ENCODE measurements around the gene KRTAP3-1. TPM values are rescaled to one million over a fixed set of nuclear protein-coding genes. Genes with fewer than 3 reads are reported as not detected.

KRTAP3-1 gene
- total RNA-seq, 1 experiment from 2014 or later: not detected

DNA sequence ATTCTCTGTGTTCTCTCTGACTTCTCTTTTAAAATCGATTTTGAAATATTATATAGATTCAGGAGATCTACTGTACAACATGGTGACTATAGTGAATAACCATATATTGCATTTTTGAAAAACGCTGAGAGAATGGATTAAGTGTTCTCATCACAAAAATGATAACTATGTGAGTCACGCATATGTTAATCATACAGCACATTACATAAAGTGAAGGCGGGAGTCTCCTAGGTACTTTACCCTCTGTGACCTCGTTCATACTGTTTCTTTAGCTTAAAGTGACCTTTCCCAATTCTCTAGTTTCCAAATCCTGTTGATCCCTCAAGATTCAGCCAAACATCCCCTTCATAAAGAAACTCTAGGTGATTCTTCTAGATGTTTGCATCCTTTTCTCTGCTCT, 6.1 kb downstream of the KRTAP3-1 start:
- no peak overlapping the region for H2AK5ac ChIP-seq (ENCODE audit: insufficient read length, low read length)
- no peaks in the 10 kb centered on the region for H4K20me1 ChIP-seq (ENCODE audit: control insufficient read depth, insufficient read depth, insufficient read length)
- H3K18ac ChIP-seq (ENCODE audit: insufficient read length, low read depth, low read length): no peak overlapping the region
- H3K23me2 ChIP-seq (ENCODE audit: insufficient read length, low read depth, low read length, poor library complexity, severe bottlenecking): no peaks in the 10 kb centered on the region
- Mint-ChIP-seq H3K36me3 (ENCODE audit: insufficient read depth in 1 of 3, low read depth in 3 of 3) (no peaks in the 10 kb centered on the region), H3K27ac (no peak overlapping the region), H3K4me3 (no peak overlapping the region), H3K27me3 (ENCODE audit: low read depth) (no peaks in the 10 kb centered on the region), H3K9me3 (no peaks in the 10 kb centered on the region), H3K4me1 (peaks cover 4 to 6% of the 10 kb centered on the region in 2 experiments)
- no peak overlapping the region for H3K4ac ChIP-seq (ENCODE audit: low read depth, low read length)
- H3K27ac ChIP-seq (ENCODE audit: insufficient read length, low read depth, low read length): no peak overlapping the region
- TF ChIP-seq, protein P1, sequence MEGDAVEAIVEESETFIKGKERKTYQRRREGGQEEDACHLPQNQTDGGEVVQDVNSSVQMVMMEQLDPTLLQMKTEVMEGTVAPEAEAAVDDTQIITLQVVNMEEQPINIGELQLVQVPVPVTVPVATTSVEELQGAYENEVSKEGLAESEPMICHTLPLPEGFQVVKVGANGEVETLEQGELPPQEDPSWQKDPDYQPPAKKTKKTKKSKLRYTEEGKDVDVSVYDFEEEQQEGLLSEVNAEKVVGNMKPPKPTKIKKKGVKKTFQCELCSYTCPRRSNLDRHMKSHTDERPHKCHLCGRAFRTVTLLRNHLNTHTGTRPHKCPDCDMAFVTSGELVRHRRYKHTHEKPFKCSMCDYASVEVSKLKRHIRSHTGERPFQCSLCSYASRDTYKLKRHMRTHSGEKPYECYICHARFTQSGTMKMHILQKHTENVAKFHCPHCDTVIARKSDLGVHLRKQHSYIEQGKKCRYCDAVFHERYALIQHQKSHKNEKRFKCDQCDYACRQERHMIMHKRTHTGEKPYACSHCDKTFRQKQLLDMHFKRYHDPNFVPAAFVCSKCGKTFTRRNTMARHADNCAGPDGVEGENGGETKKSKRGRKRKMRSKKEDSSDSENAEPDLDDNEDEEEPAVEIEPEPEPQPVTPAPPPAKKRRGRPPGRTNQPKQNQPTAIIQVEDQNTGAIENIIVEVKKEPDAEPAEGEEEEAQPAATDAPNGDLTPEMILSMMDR (conservative IDR thresholded peaks at IDR 0.05): no peak
- no peak overlapping the region for H2BK5ac ChIP-seq (ENCODE audit: insufficient read length, low read length)
- H4K91ac ChIP-seq (ENCODE audit: insufficient read length, low read depth, low read length): no peak overlapping the region
- no peak overlapping the region for H2BK120ac ChIP-seq (ENCODE audit: low read depth, low read length, poor library complexity, severe bottlenecking)
- no peak overlapping the region for H2BK12ac ChIP-seq (ENCODE audit: insufficient read length, low read depth, low read length)
- H2AFZ ChIP-seq (ENCODE audit: low read length): no peak overlapping the region
- H3K27me3 ChIP-seq (ENCODE audit: insufficient read depth, low read length): no peaks in the 10 kb centered on the region
- no peaks in the 10 kb centered on the region for H3K79me2 ChIP-seq (ENCODE audit: insufficient read depth, low read length)
- no peak overlapping the region for H2BK15ac ChIP-seq (ENCODE audit: low read depth, low read length)
- H3K23ac ChIP-seq (ENCODE audit: insufficient read length, low read depth, low read length): no peak overlapping the region
- H4K8ac ChIP-seq (replicated peaks; ENCODE audit: insufficient read length, low read depth, low read length): no peak overlapping the region
- H3K56ac ChIP-seq (ENCODE audit: insufficient read length, low read depth, low read length): no peak overlapping the region
- H3K9ac ChIP-seq (ENCODE audit: extremely low read depth, insufficient read length, low read length): no peak overlapping the region
- H3K14ac ChIP-seq (ENCODE audit: insufficient read depth, low read length): no peak overlapping the region
- no peak overlapping the region for H2BK20ac ChIP-seq (ENCODE audit: low read depth, low read length, poor library complexity, severe bottlenecking)
- no peaks in the 10 kb centered on the region for H3K9me3 ChIP-seq (ENCODE audit: control insufficient read depth, low read depth, low read length)
- H4K5ac ChIP-seq (ENCODE audit: insufficient read length, low read depth, low read length): no peak overlapping the region
- no peak overlapping the region for H3T11ph ChIP-seq (ENCODE audit: low read length)
- no peaks in the 10 kb centered on the region for H3K79me1 ChIP-seq (ENCODE audit: insufficient read depth, low read depth, low read length, poor library complexity, severe bottlenecking)
- no CpG with 5 or more reads among the region's 5 CpGs for WGBS (ENCODE audit: extremely low coverage, insufficient read length, low lambda C conversion rate)
- no peak overlapping the region for H3K4me2 ChIP-seq (ENCODE audit: insufficient read depth, insufficient read length, low read length)
- H3K4me1 ChIP-seq (ENCODE audit: insufficient read depth, low read length): 0 out of 2 replicates have a peak, but pooled peaks cover 3% of the 10 kb centered on the region
- DNase-seq: no peak

All from H9 (cell line).